ENCODE results near the gene IGSF23. TPM values are rescaled to one million over a fixed set of nuclear protein-coding genes. Genes with fewer than 3 reads are reported as not detected.

Gene IGSF23
- total RNA-seq, 1 donor from 2014 or later: not detected

GRCh38 chr19:44602081-44602480, 11.3 kb upstream of the IGSF23 start:
- Mint-ChIP-seq H3K4me1 (ENCODE audit: unreplicated experiment) (peaks cover 3% of the 10 kb centered on the region), H3K4me3 (ENCODE audit: unreplicated experiment) (no peak overlapping the region), H3K27ac (ENCODE audit: unreplicated experiment) (no peak overlapping the region), H3K9me3 (ENCODE audit: unreplicated experiment) (no peaks in the 10 kb centered on the region), H3K36me3 (ENCODE audit: low read depth, unreplicated experiment) (no peaks in the 10 kb centered on the region), H3K27me3 (ENCODE audit: unreplicated experiment) (peaks cover 5% of the 10 kb centered on the region)
- DNase-seq (ENCODE audit: low spot score): no peak
- TF ChIP-seq CTCF (IDR thresholded peaks at IDR 0.05; ENCODE audit: unreplicated experiment): no peak

GRCh38 chr19:44603201-44603945, 10.0 kb upstream of the IGSF23 start:
- no peak for DNase-seq (ENCODE audit: low spot score)
- Mint-ChIP-seq H3K4me1 (ENCODE audit: unreplicated experiment) (peaks cover 12% of the 10 kb centered on the region), H3K27me3 (ENCODE audit: unreplicated experiment) (peaks cover 5% of the 10 kb centered on the region), H3K9me3 (ENCODE audit: unreplicated experiment) (no peaks in the 10 kb centered on the region), H3K27ac (ENCODE audit: unreplicated experiment) (no peak overlapping the region), H3K36me3 (ENCODE audit: low read depth, unreplicated experiment) (no peaks in the 10 kb centered on the region), H3K4me3 (ENCODE audit: unreplicated experiment) (no peak overlapping the region)
- TF ChIP-seq CTCF (IDR thresholded peaks at IDR 0.05; ENCODE audit: unreplicated experiment): no peak

GRCh38 chr19:44604241-44604640, 9.1 kb upstream of the IGSF23 start:
- H3K4me3 Mint-ChIP-seq (ENCODE audit: unreplicated experiment): no peak overlapping the region
- no peak for TF ChIP-seq CTCF (IDR thresholded peaks at IDR 0.05; ENCODE audit: unreplicated experiment)
- H3K36me3 Mint-ChIP-seq (ENCODE audit: low read depth, unreplicated experiment): no peaks in the 10 kb centered on the region
- peaks cover 12% of the 10 kb centered on the region for H3K4me1 Mint-ChIP-seq (ENCODE audit: unreplicated experiment)
- H3K27ac Mint-ChIP-seq (ENCODE audit: unreplicated experiment): no peak overlapping the region
- DNase-seq (ENCODE audit: low spot score): no peak
- H3K9me3 Mint-ChIP-seq (ENCODE audit: unreplicated experiment): no peaks in the 10 kb centered on the region
- H3K27me3 Mint-ChIP-seq (ENCODE audit: unreplicated experiment): peaks cover 5% of the 10 kb centered on the region

GRCh38 chr19:44605547-44605946, 7.8 kb upstream of the IGSF23 start:
- H3K36me3 Mint-ChIP-seq (ENCODE audit: low read depth, unreplicated experiment): no peaks in the 10 kb centered on the region
- no peaks in the 10 kb centered on the region for H3K9me3 Mint-ChIP-seq (ENCODE audit: unreplicated experiment)
- H3K4me3 Mint-ChIP-seq (ENCODE audit: unreplicated experiment): no peak overlapping the region
- no peak for TF ChIP-seq CTCF (IDR thresholded peaks at IDR 0.05; ENCODE audit: unreplicated experiment)
- no peak overlapping the region for H3K27ac Mint-ChIP-seq (ENCODE audit: unreplicated experiment)
- peaks cover 12% of the 10 kb centered on the region for H3K4me1 Mint-ChIP-seq (ENCODE audit: unreplicated experiment)
- no peak for DNase-seq (ENCODE audit: low spot score)
- peaks cover 5% of the 10 kb centered on the region for H3K27me3 Mint-ChIP-seq (ENCODE audit: unreplicated experiment)

- Mint-ChIP-seq H3K27me3 (ENCODE audit: unreplicated experiment) (peaks cover 5% of the 10 kb centered on the region), H3K9me3 (ENCODE audit: unreplicated experiment) (no peaks in the 10 kb centered on the region), H3K4me1 (ENCODE audit: unreplicated experiment) (peaks cover 12% of the 10 kb centered on the region), H3K27ac (ENCODE audit: unreplicated experiment) (no peak overlapping the region), H3K36me3 (ENCODE audit: low read depth, unreplicated experiment) (no peaks in the 10 kb centered on the region), H3K4me3 (ENCODE audit: unreplicated experiment) (peak overlapping the region; percentile 51)
- no peak for DNase-seq (ENCODE audit: low spot score)
- no peak for TF ChIP-seq CTCF (IDR thresholded peaks at IDR 0.05; ENCODE audit: unreplicated experiment)
Observed at GRCh38 chr19:44607049-44607448, 6.3 kb upstream of the IGSF23 start.

All from endothelial cell (in vitro differentiated cells).